ENCODE measurements around the gene DLGAP1. TPM values are rescaled to one million over a fixed set of nuclear protein-coding genes. Genes with fewer than 3 reads are reported as not detected.

Gene DLGAP1
- total RNA-seq, 1 donor from 2014 or later, result 18.5 TPM

GRCh38 chr18:3836483-3837335 is 618.4 kb downstream of the DLGAP1 start:
- peak; percentile 43 for DNase-seq (ENCODE audit: low spot score)
- H3K4me1 Mint-ChIP-seq, result peaks cover 51% of the 10 kb centered on the region
- no peaks in the 10 kb centered on the region for H3K36me3 Mint-ChIP-seq
- Histone ChIP-seq H4K20me1 (ENCODE audit: low read depth) (no peaks in the 10 kb centered on the region), H3K27me3 (no peaks in the 10 kb centered on the region), H3K9me3 (ENCODE audit: low read depth) (no peaks in the 10 kb centered on the region), H3F3A (ENCODE audit: low read depth) (peaks cover 58% of the 10 kb centered on the region), H3K36me3 (no peaks in the 10 kb centered on the region), H3K79me2 (ENCODE audit: low read depth) (no peaks in the 10 kb centered on the region), H3K9ac (no peak overlapping the region), H3K4me1 (peaks cover 64% of the 10 kb centered on the region), H3K4me3 (no peak overlapping the region), H3K4me2 (peak overlapping the region; percentile 57), H3K27ac (peak overlapping the region; percentile 99), H2AFZ (replicated peaks) (peak overlapping the region; percentile 21)
- peak overlapping the region; percentile 36 for H3K27ac Mint-ChIP-seq
- H3K27me3 Mint-ChIP-seq (ENCODE audit: insufficient read depth, low read depth), result no peaks in the 10 kb centered on the region
- no peak overlapping the region for H3K4me3 Mint-ChIP-seq
- TF ChIP-seq EZH2phosphoT487 (IDR thresholded peaks at IDR 0.05) (no peak), EZH2 (IDR thresholded peaks at IDR 0.05) (no peak), CTCF (IDR thresholded peaks at IDR 0.05) (no peak)
- H3K9me3 Mint-ChIP-seq, result no peaks in the 10 kb centered on the region

- no peak for TF ChIP-seq EZH2 (IDR thresholded peaks at IDR 0.05)
- no peak for TF ChIP-seq CTCF (IDR thresholded peaks at IDR 0.05)
- no peak for TF ChIP-seq EZH2phosphoT487 (IDR thresholded peaks at IDR 0.05)
- Histone ChIP-seq H3K9me3 (ENCODE audit: low read depth) (no peaks in the 10 kb centered on the region), H3F3A (ENCODE audit: low read depth) (peaks cover 45% of the 10 kb centered on the region), H4K20me1 (ENCODE audit: low read depth) (no peaks in the 10 kb centered on the region), H3K27me3 (no peaks in the 10 kb centered on the region), H3K79me2 (ENCODE audit: low read depth) (no peaks in the 10 kb centered on the region), H2AFZ (replicated peaks) (no peak overlapping the region), H3K4me1 (peaks cover 32% of the 10 kb centered on the region), H3K27ac (no peak overlapping the region), H3K4me3 (no peak overlapping the region), H3K9ac (no peak overlapping the region), H3K36me3 (no peaks in the 10 kb centered on the region), H3K4me2 (no peak overlapping the region)
- Mint-ChIP-seq H3K4me1 (peaks cover 23% of the 10 kb centered on the region), H3K36me3 (no peaks in the 10 kb centered on the region), H3K9me3 (no peaks in the 10 kb centered on the region), H3K4me3 (no peak overlapping the region), H3K27ac (no peak overlapping the region), H3K27me3 (ENCODE audit: insufficient read depth, low read depth) (peaks cover 2% of the 10 kb centered on the region)
- DNase-seq (ENCODE audit: low spot score), result no peak
These were observed 623.0 kb downstream of the DLGAP1 start for GRCh38 chr18:3832025-3832638.

- Mint-ChIP-seq H3K4me1 (peaks cover 22% of the 10 kb centered on the region), H3K36me3 (no peaks in the 10 kb centered on the region), H3K27me3 (ENCODE audit: insufficient read depth, low read depth) (peaks cover 2% of the 10 kb centered on the region), H3K9me3 (no peaks in the 10 kb centered on the region), H3K27ac (no peak overlapping the region), H3K4me3 (no peak overlapping the region)
- H2AFZ ChIP-seq (replicated peaks), result no peak overlapping the region
- H3K79me2 ChIP-seq (ENCODE audit: low read depth), result no peaks in the 10 kb centered on the region
- peaks cover 42% of the 10 kb centered on the region for H3F3A ChIP-seq (ENCODE audit: low read depth)
- peaks cover 28% of the 10 kb centered on the region for H3K4me1 ChIP-seq
- no peaks in the 10 kb centered on the region for H3K27me3 ChIP-seq
- no peaks in the 10 kb centered on the region for H4K20me1 ChIP-seq (ENCODE audit: low read depth)
- no peak overlapping the region for H3K27ac ChIP-seq
- no peak for DNase-seq (ENCODE audit: low spot score)
- no peak for TF ChIP-seq CTCF (IDR thresholded peaks at IDR 0.05)
- no peak for TF ChIP-seq EZH2 (IDR thresholded peaks at IDR 0.05)
- TF ChIP-seq EZH2phosphoT487 (IDR thresholded peaks at IDR 0.05), result no peak
- H3K4me2 ChIP-seq, result no peak overlapping the region
- no peaks in the 10 kb centered on the region for H3K9me3 ChIP-seq (ENCODE audit: low read depth)
- H3K9ac ChIP-seq, result no peak overlapping the region
- H3K4me3 ChIP-seq, result no peak overlapping the region
- no peaks in the 10 kb centered on the region for H3K36me3 ChIP-seq
These were observed 624.5 kb downstream of the DLGAP1 start for GRCh38 chr18:3830604-3831003.
